NT2/D1 (cell line): ENCODE results near the gene ASMTL.
"Not testable (repeated sequence)": the region's sequence is repeated elsewhere in the genome, so short reads cannot be mapped to it uniquely, and the experiment has no call there.

Experiments used
- DNase-seq: peaks from one replicate; pipeline ENCODE4 v3.0.0-alpha.2; 2011; ENCODE audit warnings: low read depth, low spot score
- H3K27me3 ChIP-seq: 2 replicates; pipeline ENCODE4 v1.6.0; 2011; ENCODE audit warnings: mild to moderate bottlenecking; ENCODE audit not compliant: insufficient read length, insufficient read depth
- H3K36me3 ChIP-seq: 2 replicates; pipeline ENCODE4 v1.6.1; 2011; ENCODE audit warnings: mild to moderate bottlenecking, low read length, mixed read lengths; ENCODE audit not compliant: insufficient read depth, insufficient read length
- H3K4me1 ChIP-seq: 2 replicates; pipeline ENCODE4 v1.5.1; 2011; ENCODE audit not compliant: insufficient read depth, insufficient read length
- H3K4me3 ChIP-seq: 2 replicates; pipeline ENCODE4 v1.5.1; 2011; ENCODE audit warnings: low read depth; ENCODE audit not compliant: insufficient read length
- H3K9ac ChIP-seq: 2 replicates; pipeline ENCODE4 v1.6.0; 2011; ENCODE audit warnings: low read depth; ENCODE audit not compliant: insufficient read length
- H3K9me3 ChIP-seq: 2 replicates; pipeline ENCODE4 v1.5.1; 2011; ENCODE audit warnings: mild to moderate bottlenecking, low read length; ENCODE audit not compliant: insufficient read depth
- SUZ12 ChIP-seq: IDR thresholded peaks from 2 replicates; pipeline ENCODE4 v1.6.1; 2011; ENCODE audit not compliant: insufficient read length, insufficient read depth; ENCODE audit errors: extremely low read depth
- YY1 ChIP-seq: IDR thresholded peaks from 2 replicates; pipeline ENCODE4 v1.6.1; 2011; ENCODE audit not compliant: insufficient read length, insufficient read depth
- ZNF274 ChIP-seq: IDR thresholded peaks from 2 replicates; pipeline ENCODE4 v1.6.1; 2011; ENCODE audit warnings: mild to moderate bottlenecking, low read depth, low read length

The ASMTL gene

GRCh38 chrX:1451251-1451660, 1.5 kb downstream of the ASMTL start:
- Histone ChIP-seq H3K9me3 (peaks cover 31% of the 10 kb centered on the region), H3K4me3 (peak overlapping the region; percentile 85), H3K9ac (peak overlapping the region; percentile 92), H3K27me3 (no peaks in the 10 kb centered on the region), H3K36me3 (peaks cover 30% of the 10 kb centered on the region), H3K4me1 (peaks cover 2% of the 10 kb centered on the region)
- DNase-seq = no peak
- TF ChIP-seq SUZ12 (no peak), YY1 (no peak), ZNF274 (no peak)

GRCh38 chrX:1450361-1451161, 2.1 kb downstream of the ASMTL start:
- Histone ChIP-seq H3K27me3 (no peaks in the 10 kb centered on the region), H3K4me1 (peaks cover 2% of the 10 kb centered on the region), H3K36me3 (peaks cover 34% of the 10 kb centered on the region), H3K4me3 (peak overlapping the region; percentile 85), H3K9ac (no peak overlapping the region), H3K9me3 (peaks cover 31% of the 10 kb centered on the region)
- TF ChIP-seq SUZ12 (no peak), ZNF274 (no peak), YY1 (no peak)
- DNase-seq = no peak

GRCh38 chrX:1449823-1450149, 2.9 kb downstream of the ASMTL start:
- no peak overlapping the region for H3K4me3 ChIP-seq
- peaks cover 2% of the 10 kb centered on the region for H3K4me1 ChIP-seq
- H3K27me3 ChIP-seq = no peaks in the 10 kb centered on the region
- peaks cover 35% of the 10 kb centered on the region for H3K9me3 ChIP-seq
- DNase-seq = no peak
- peaks cover 39% of the 10 kb centered on the region for H3K36me3 ChIP-seq
- TF ChIP-seq ZNF274 (no peak), SUZ12 (no peak), YY1 (no peak)
- H3K9ac ChIP-seq = no peak overlapping the region

- H3K9me3 ChIP-seq = peaks cover 35% of the 10 kb centered on the region
- H3K27me3 ChIP-seq = no peaks in the 10 kb centered on the region
- H3K4me3 ChIP-seq = no peak overlapping the region
- DNase-seq = no peak
- H3K36me3 ChIP-seq = peaks cover 44% of the 10 kb centered on the region
- no peak overlapping the region for H3K9ac ChIP-seq
- H3K4me1 ChIP-seq = peaks cover 2% of the 10 kb centered on the region
- TF ChIP-seq YY1 (no peak), ZNF274 (no peak), SUZ12 (no peak)
Measured at GRCh38 chrX:1449036-1449822, 3.5 kb downstream of the ASMTL start.

GRCh38 chrX:1448573-1449001, 4.1 kb downstream of the ASMTL start:
- H3K9ac ChIP-seq, H3K27me3 ChIP-seq, H3K4me1 ChIP-seq, DNase-seq, H3K4me3 ChIP-seq: not testable (repeated sequence)
- Histone ChIP-seq H3K36me3 (peaks cover 47% of the 10 kb centered on the region), H3K9me3 (peaks cover 35% of the 10 kb centered on the region)

- H3K9me3 ChIP-seq = peaks cover 35% of the 10 kb centered on the region
Measured at GRCh38 chrX:1447969-1448572, 4.6 kb downstream of the ASMTL start.

GRCh38 chrX:1446984-1447968, 5.4 kb downstream of the ASMTL start:
- peaks cover 60% of the 10 kb centered on the region for H3K36me3 ChIP-seq
- DNase-seq, H3K4me3 ChIP-seq: not testable (repeated sequence)

More at GRCh38 chrX:1447969-1448572, 4.6 kb downstream of the ASMTL start:
- not testable (repeated sequence) for H3K4me3 ChIP-seq, H3K9ac ChIP-seq, H3K27me3 ChIP-seq, DNase-seq, H3K4me1 ChIP-seq
- peaks cover 52% of the 10 kb centered on the region for H3K36me3 ChIP-seq

More at GRCh38 chrX:1446984-1447968, 5.4 kb downstream of the ASMTL start:
- H3K9me3 ChIP-seq = peaks cover 35% of the 10 kb centered on the region
- not testable (repeated sequence) for H3K27me3 ChIP-seq, H3K4me1 ChIP-seq, H3K9ac ChIP-seq
